GM21529 (cell line): ENCODE measurements around the gene CHRNA3.

Experiments
- ATAC-seq: cut with Tn5 transposase; IDR thresholded peaks from one replicate; pipeline ENCODE4 v1.9.1; 2021; ENCODE audit not compliant: unreplicated experiment

CHRNA3 gene

GRCh38 chr15:78620527-78621421, at the start of gene CHRNA3:
Gene CHRNA3 (minus strand): TSS chr15:78620996. CDS start chr15:78620794, 202 bp downstream.
- no peak for ATAC-seq

DNA sequence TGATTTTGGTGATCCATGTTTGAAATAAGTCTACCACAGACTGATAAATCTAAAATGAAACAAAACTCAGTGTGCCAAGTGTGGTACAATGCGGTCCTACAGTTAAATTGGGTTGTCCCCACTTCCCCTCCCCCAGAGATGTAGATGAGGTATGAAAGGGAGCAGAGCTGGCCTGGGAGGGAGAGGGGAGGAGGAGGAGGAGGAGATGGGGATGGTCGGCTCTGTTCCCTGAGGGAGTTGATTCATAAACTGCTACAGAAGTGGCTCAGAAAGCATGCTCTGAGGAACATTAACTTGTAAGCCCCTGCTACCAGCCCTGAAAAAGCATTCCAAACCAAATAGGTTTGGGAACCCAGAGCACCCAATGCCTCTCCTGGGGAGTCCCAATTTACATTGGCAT, 48.2 kb upstream of the CHRNA3 start:
- no peak for ATAC-seq

GRCh38 chr15:78667578-78668236, 46.9 kb upstream of the CHRNA3 start:
- no peak for ATAC-seq

DNA sequence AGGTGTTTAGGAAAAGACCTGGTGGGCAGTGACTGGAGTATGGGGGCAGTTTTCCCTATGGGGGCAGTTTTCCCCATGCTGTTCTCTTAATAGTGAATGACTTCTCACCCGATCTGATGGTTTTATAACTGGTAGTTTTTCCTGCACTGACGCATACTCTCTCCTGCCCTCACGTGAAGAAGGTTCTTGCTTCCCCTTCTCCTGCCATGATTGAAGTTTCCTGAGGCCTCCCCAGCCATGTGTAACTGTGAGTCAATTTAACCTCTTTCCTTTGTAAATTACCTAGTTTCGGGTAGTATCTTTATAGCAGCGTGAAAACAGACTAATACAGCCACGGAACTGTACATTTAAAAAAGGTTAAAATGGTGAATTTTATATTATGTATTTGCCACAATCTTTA, 45.2 kb upstream of the CHRNA3 start:
- no peak for ATAC-seq

GRCh38 chr15:78663703-78664102, 42.9 kb upstream of the CHRNA3 start:
- no peak for ATAC-seq

GRCh38 chr15:78662028-78662427, 41.2 kb upstream of the CHRNA3 start:
- ATAC-seq: no peak

GRCh38 chr15:78661001-78661400, 40.2 kb upstream of the CHRNA3 start:
- no peak for ATAC-seq

DNA sequence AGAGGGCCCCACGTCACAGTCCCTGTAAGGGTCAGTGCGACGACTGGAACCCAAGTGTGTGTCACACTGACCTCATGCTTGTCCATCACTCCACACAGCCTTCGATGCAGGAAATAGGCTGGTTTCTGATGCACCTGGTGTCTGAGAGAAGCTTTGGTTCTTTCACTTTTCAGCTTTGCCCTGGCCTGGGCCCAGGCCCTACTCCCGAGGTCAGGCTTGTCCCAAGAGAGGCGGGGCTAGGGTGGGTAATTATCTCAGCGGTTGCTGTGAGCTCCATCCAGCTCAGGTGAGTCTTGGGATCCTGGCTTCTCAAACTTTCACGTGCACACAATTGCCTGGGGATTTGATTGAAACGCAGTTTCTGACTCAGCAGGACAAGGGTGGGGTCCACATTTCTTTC, 39.8 kb upstream of the CHRNA3 start:
- no peak for ATAC-seq

GRCh38 chr15:78658823-78659222, 38.0 kb upstream of the CHRNA3 start:
- no peak for ATAC-seq

- ATAC-seq: no peak
Measured at GRCh38 chr15:78654272-78654671, 33.5 kb upstream of the CHRNA3 start.

DNA sequence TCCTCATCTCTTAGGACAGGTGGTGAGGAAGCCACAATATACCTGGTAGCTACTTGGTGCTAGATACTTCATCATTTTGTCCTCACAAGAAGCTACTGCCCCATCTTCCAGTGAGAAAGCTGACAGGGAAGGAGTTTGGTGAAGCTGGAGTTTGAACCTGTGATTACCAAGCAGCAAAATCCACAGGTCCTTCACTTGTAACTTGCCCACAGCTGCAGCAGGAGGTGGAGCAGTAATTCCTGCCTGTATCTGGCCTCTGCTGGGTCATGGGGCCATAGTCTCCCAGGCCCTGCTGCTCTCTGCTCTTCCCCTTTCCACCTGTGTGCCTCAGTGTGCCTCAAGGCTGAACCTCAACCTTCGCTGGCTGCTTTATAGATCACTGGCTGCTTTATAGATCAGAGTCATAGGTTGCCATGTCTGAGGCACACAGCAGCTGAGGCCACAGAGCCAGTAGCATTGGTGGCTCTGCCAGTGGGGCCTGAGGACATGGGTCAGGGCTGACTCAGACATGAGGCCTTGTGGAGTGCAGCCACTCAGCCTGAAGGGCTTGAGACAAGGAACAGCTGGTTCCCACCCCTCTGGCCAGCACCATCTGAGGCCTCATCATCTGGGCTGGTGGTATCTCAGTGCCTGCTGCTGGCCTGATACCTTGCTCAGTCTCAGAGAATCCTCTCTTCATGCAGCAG, 31.3 kb upstream of the CHRNA3 start:
- no peak for ATAC-seq

DNA sequence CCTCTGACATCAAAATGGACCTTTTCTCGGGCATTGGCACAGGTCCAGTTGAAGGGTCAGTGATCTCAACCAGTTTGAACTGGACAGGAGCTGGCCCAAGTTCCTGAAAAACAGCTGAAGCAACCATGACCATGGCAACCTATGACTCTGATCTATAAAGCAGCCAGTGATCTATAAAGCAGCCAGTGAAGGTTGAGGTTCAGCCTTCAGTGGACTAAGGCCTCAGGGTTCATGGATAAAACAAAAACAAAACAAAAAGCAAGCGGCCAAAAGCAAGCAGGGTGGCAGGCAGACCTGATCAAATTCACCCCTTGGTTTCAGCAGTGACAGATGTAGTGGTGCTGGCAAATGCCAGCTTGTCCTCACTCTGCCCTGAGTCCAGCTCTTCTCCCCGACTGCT, 30.2 kb upstream of the CHRNA3 start:
- ATAC-seq: no peak

DNA sequence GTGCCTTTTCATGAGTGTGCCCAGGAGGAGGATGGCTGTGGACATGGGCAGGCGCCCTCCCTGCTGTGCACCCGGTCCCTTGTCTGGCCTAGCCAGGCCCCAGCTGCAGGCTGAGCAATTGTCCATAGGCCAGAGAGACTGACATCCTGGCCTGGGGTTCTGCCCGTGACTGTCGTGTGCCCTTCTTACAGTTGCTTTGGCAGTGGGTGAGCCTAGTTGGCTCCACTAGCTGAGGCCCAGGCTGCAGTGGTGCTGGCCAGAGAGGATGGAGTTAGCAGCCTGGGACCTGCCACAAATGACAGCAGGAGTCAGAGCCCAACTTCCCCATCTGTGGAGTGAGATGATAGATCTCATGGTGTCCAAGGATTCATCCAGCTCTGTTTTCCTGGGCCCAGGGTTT, 29.2 kb upstream of the CHRNA3 start:
- ATAC-seq: no peak

- ATAC-seq: no peak
Measured at GRCh38 chr15:78645009-78645408, 24.2 kb upstream of the CHRNA3 start.

DNA sequence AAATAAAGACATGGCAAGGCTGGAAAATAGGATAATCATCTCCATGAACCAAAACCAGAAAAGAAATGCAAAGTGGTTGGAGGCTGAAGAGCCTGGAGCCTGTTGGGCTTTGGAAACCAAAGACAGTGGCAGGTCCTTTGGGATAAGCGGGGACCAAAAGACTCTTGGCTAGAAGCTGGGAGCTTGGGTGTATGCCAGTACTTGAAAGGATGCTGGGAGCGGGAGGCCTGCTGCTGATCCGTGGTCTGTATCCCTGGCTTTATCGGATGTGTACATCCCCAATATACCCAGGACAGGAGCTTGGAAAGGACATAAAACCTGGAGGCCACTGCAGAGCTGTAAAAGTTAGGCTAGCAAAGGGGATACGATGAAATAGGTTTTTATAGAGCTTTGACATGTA, 21.5 kb upstream of the CHRNA3 start:
- no peak for ATAC-seq

DNA sequence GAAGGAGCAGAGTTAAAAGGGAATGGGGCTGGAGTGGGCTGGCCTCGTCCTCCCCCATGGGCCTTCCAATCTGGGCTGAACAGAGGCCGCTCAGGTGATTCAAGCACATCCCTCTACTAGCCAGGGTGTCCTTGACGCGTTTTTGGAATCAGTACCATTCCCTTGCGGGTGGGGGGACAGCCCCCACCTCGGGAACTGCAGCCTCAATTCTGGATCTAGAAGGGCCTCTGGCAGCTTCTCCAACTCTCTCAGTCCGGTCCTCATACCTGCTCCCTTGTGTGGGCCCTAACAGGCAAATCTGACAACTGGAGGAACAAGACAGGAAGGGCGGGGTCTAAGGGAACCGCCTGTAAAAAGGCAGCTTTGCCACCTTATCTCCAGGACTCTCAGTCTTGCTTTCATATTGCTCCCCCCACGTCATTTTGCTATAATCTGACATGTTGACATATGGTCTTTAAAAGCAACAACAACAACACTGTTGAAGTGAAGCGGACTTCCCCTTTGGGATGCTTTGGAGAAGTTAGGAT, 21.0 kb upstream of the CHRNA3 start:
- ATAC-seq: no peak

DNA sequence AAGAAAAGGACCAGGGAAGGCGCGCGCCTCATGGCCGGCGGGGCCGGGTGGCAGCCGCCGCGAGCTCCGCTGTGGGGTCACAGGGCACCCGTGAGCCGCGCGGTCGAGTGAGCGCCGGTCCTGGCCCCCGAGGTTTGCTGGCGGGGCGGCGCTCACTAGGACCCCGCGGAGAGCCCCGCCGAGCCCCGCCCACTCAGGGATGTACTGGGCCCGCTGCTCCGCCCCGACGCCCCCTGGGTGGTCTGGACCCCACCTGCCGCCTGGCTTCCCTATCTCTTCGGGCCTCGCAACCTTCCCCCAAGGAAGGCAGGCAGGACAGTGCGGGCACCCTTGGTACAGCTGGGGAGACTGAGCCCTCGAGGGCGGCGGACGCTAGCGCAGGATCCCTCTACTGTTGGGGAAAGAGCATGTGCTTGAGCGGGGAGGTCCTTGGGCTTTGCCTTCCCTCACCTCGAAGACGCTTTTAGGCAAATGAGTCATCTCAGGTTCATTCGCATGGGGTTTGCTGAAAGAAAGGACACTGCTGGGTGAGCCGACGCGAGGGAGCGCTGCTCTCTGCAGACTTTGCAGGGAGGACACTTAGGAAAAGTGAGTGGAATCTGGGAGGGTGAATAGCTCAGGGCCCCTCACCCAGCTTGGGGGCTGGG, 20.4 kb upstream of the CHRNA3 start, which contains the start of gene CHRNB4:
CHRNB4 (minus strand) TSS at position 109 of the 647 bp plus-strand sequence; CDS start at position 32, 77 bp downstream.
- ATAC-seq: no peak

DNA sequence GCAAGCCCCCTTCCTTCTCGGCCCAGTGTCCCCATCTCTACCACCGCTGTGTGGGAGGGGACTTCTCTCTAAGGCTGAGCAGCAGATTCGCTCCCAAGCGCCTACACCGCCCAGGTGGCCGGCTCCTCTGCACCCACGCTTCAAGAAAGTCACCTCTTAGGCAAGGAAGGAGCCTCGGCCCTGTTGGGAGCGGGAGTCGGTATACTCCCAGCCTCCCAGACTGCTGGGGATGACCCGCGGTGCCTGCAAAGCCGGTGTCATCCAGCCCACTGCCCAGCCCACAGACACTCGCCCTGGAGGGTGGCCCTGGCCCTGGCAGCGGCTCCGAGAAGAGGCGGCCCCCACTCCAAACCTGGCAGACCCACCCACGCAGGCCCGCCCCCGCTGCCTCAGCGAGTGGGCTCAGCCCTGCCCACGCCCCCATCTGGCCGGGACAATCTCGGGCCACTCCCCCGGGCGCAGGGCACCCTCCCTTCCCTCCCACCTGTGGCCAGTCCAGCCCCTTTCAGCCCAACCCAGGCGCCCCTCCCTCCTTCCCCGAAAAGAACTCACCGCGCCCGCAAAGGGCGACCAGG, 19.8 kb upstream of the CHRNA3 start:
- no peak for ATAC-seq

GRCh38 chr15:78638658-78639314, 18.0 kb upstream of the CHRNA3 start:
- ATAC-seq: no peak
